Measurements from ENCODE around the gene ORM1. TPM values are rescaled to one million over a fixed set of nuclear protein-coding genes. Genes with fewer than 3 reads are reported as not detected.
A peak's percentile ranks its signal among the peaks of the same experiment; 100 is the strongest.

ORM1 gene
- total and polyA plus RNA-seq, 4 donors: 22.4 to 1,249 (median 184) TPM

- no peaks in the 10 kb centered on the region for H3K9me3 ChIP-seq (ENCODE audit: control insufficient read depth in 4 of 4, insufficient read depth in 3 of 4, low read length in 3 of 4)
- DNase-seq (peak in 1 of 3 donors; percentile 10), ATAC-seq (ENCODE audit: insufficient read depth, low FRiP score) (no peak)
- 85% methylated on average over 18 of the region's 18 CpGs for WGBS, 2 donors
- H3K4me1 ChIP-seq (ENCODE audit: control insufficient read depth in 5 of 5, insufficient read depth in 5 of 5, low read length in 5 of 5): peaks cover 0 to 11% (median 0%) of the 10 kb centered on the region in 5 donors
- H3K4me3 ChIP-seq: no peak overlapping the region
- H3K27ac ChIP-seq (ENCODE audit: low read depth in 1 of 2, low read length in 1 of 2): no peak overlapping the region
- H3K27me3 ChIP-seq (ENCODE audit: control insufficient read depth in 3 of 3, insufficient read depth in 3 of 3, low read length in 2 of 3): no peaks in the 10 kb centered on the region
- H3K9ac ChIP-seq (ENCODE audit: insufficient read depth in 1 of 2, low read length in 2 of 2): no peak overlapping the region
- peaks cover 0 to 27% (median 13%) of the 10 kb centered on the region in 4 donors for H3K36me3 ChIP-seq (ENCODE audit: control insufficient read depth in 4 of 4, insufficient read depth in 4 of 4, low read length in 4 of 4)
- TF ChIP-seq CTCF (IDR thresholded peaks at IDR 0.05; ENCODE audit: control extremely low read depth, extremely low read depth): no peak
Measured at GRCh38 chr9:114276908-114277821, 45.7 kb upstream of the ORM1 start.

- peaks cover 0 to 11% (median 0%) of the 10 kb centered on the region in 5 donors for H3K4me1 ChIP-seq (ENCODE audit: control insufficient read depth in 5 of 5, insufficient read depth in 5 of 5, low read length in 5 of 5)
- 83 to 87% methylated on average over 3 of the region's 3 CpGs for WGBS, 2 donors
- peaks cover 0 to 27% (median 10%) of the 10 kb centered on the region in 4 donors for H3K36me3 ChIP-seq (ENCODE audit: control insufficient read depth in 4 of 4, insufficient read depth in 4 of 4, low read length in 4 of 4)
- no peak for ATAC-seq (ENCODE audit: insufficient read depth, low FRiP score)
- H3K9ac ChIP-seq (ENCODE audit: insufficient read depth in 1 of 2, low read length in 2 of 2): no peak overlapping the region
- H3K27me3 ChIP-seq (ENCODE audit: control insufficient read depth in 3 of 3, insufficient read depth in 3 of 3, low read length in 2 of 3): no peaks in the 10 kb centered on the region
- no peak overlapping the region for H3K27ac ChIP-seq (ENCODE audit: low read depth in 1 of 2, low read length in 1 of 2)
- H3K9me3 ChIP-seq (ENCODE audit: control insufficient read depth in 4 of 4, insufficient read depth in 3 of 4, low read length in 3 of 4): no peaks in the 10 kb centered on the region
- no peak for TF ChIP-seq CTCF (IDR thresholded peaks at IDR 0.05; ENCODE audit: control extremely low read depth, extremely low read depth)
- peak in 1 of 3 donors; percentile 4 for DNase-seq
- H3K4me3 ChIP-seq: no peak overlapping the region
Measured at GRCh38 chr9:114278356-114278755, 44.5 kb upstream of the ORM1 start.

GRCh38 chr9:114278881-114279570, 43.9 kb upstream of the ORM1 start:
- no peaks in the 10 kb centered on the region for H3K27me3 ChIP-seq (ENCODE audit: control insufficient read depth in 3 of 3, insufficient read depth in 3 of 3, low read length in 2 of 3)
- peaks cover 0 to 11% (median 0%) of the 10 kb centered on the region in 5 donors for H3K4me1 ChIP-seq (ENCODE audit: control insufficient read depth in 5 of 5, insufficient read depth in 5 of 5, low read length in 5 of 5)
- DNase-seq (peak in 1 of 3 donors; percentile 6), ATAC-seq (ENCODE audit: insufficient read depth, low FRiP score) (no peak)
- no peak overlapping the region for H3K9ac ChIP-seq (ENCODE audit: insufficient read depth in 1 of 2, low read length in 2 of 2)
- no peak overlapping the region for H3K4me3 ChIP-seq
- H3K27ac ChIP-seq (ENCODE audit: low read depth in 1 of 2, low read length in 1 of 2): no peak overlapping the region
- 83 to 88% methylated on average over 14 of the region's 14 CpGs for WGBS, 2 donors
- H3K9me3 ChIP-seq (ENCODE audit: control insufficient read depth in 4 of 4, insufficient read depth in 3 of 4, low read length in 3 of 4): no peaks in the 10 kb centered on the region
- peaks cover 0 to 27% (median 10%) of the 10 kb centered on the region in 4 donors for H3K36me3 ChIP-seq (ENCODE audit: control insufficient read depth in 4 of 4, insufficient read depth in 4 of 4, low read length in 4 of 4)
- TF ChIP-seq CTCF (IDR thresholded peaks at IDR 0.05; ENCODE audit: control extremely low read depth, extremely low read depth): no peak
